SU-DHL-6 (cell line): Measurements from ENCODE around the gene BRIP1.

ENCODE experiments used
- CTCF ChIP-seq: fragments of 200-600 bp; sonication (generic); IDR thresholded peaks from one replicate; pipeline ENCODE4 v1.5.1; 2017; ENCODE audit warnings: antibody characterized with exemption, mild to moderate bottlenecking, low read length, moderate library complexity; ENCODE audit not compliant: insufficient read depth, poor library complexity, severe bottlenecking
- EZH2phosphoT487 ChIP-seq: fragments of 200-600 bp; sonication (generic), shearing (Covaris generic); conservative IDR thresholded peaks from 2 replicates; pipeline ENCODE4 v1.6.1; 2018; ENCODE audit warnings: mild to moderate bottlenecking, antibody characterized with exemption, low read length, moderate library complexity, mixed read lengths

GRCh38 chr17:61638087-61638486 is 225.2 kb downstream of the BRIP1 start:
- TF ChIP-seq CTCF (no peak), EZH2phosphoT487 (no peak)
